Vagina (tissue), 2 donors: ENCODE measurements around the gene SUMF2.

ENCODE experiments used
- POLR2A ChIP-seq, 2 donors: fragments of 450-650 bp; IDR thresholded peaks; one replicate each; pipeline ENCODE4 v1.6.1; 2017; ENCODE audit warnings: antibody characterized with exemption in 2 of 2, mild to moderate bottlenecking in 2 of 2, moderate library complexity in 2 of 2
- POLR2AphosphoS5 ChIP-seq, 2 donors: sonication (generic); formaldehyde crosslinking; IDR thresholded peaks; one replicate each; pipeline ENCODE4 v1.9.0; 2017; ENCODE audit warnings: antibody characterized with exemption in 2 of 2, mild to moderate bottlenecking in 2 of 2, low read depth in 1 of 2; ENCODE audit not compliant: insufficient read depth in 1 of 2
- TF ChIP-seq, protein P1 (sequence below), 3 experiments: fragments of 450-650 bp in 2 of 3; fragments of 200-600 bp in 1 of 3; sonication (generic) in 1 of 3; IDR thresholded peaks; one replicate each; pipeline ENCODE4 v1.5.1; 2017 to 2019; ENCODE audit warnings: antibody characterized with exemption in 3 of 3, mild to moderate bottlenecking in 2 of 3, moderate library complexity in 2 of 3

DNA sequence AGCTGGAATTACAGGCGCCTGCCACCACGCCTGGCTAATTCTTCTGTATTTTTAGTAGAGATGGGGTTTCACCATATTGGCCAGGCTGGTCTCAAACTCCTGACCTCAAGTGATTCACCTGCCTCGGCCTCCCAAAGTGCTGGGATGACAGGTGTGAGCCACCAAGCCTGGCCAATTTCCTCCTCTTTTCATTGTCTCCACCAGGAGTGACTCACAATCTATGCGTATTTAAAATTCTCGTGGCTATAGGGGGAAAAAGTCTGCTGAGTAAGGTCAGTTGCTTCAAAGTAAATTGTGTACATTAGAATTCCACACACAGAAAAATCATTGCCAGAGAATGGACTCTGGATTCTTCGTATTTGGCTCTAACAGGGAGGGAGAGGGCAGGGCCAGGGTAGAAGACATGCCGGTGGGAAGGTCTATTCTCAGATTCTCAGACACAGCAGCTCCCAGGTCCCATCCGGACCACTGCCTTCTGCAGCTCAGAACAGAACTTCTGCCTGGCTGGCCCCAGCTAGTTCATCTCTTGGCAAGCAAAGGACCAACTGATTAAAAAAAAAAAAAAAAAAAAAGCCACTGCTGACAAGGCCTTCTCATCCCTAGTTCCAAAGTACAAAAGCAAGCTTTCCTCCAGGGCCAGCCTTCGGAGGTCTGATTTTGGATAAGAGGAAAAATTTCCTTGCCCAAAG lies 35.0 kb upstream of the SUMF2 start:
- TF ChIP-seq, protein P1, sequence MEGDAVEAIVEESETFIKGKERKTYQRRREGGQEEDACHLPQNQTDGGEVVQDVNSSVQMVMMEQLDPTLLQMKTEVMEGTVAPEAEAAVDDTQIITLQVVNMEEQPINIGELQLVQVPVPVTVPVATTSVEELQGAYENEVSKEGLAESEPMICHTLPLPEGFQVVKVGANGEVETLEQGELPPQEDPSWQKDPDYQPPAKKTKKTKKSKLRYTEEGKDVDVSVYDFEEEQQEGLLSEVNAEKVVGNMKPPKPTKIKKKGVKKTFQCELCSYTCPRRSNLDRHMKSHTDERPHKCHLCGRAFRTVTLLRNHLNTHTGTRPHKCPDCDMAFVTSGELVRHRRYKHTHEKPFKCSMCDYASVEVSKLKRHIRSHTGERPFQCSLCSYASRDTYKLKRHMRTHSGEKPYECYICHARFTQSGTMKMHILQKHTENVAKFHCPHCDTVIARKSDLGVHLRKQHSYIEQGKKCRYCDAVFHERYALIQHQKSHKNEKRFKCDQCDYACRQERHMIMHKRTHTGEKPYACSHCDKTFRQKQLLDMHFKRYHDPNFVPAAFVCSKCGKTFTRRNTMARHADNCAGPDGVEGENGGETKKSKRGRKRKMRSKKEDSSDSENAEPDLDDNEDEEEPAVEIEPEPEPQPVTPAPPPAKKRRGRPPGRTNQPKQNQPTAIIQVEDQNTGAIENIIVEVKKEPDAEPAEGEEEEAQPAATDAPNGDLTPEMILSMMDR (IDR thresholded peaks at IDR 0.05), result no peak
- TF ChIP-seq POLR2AphosphoS5 (IDR thresholded peaks at IDR 0.05; ENCODE audit: insufficient read depth in 1 of 2, low read depth in 1 of 2) (no peak), POLR2A (IDR thresholded peaks at IDR 0.05) (no peak)
